A549 (cell line): ENCODE measurements around the gene CADPS2. TPM values are rescaled to one million over a fixed set of nuclear protein-coding genes. Genes with fewer than 3 reads are reported as not detected.

Experiments
- ATAC-seq, 2 experiments: fragments of 200-7000 bp in 1 of 2; fragments of >200 bp in 1 of 2; cut with Nextera tagmentation in 1 of 2; cut with Tn5 transposase in 1 of 2; 3 replicates each; pipeline versions ENCODE4 v1.8.0 to v1.9.1; 2018 to 2020; ENCODE audit warnings: mild to moderate bottlenecking in 1 of 2, moderate library complexity in 1 of 2
- CTCF ChIA-PET: fragments of 300-600 bp; sonication (Branson Sonifier 250); formaldehyde crosslinking; extraction: SDS; loops from one replicate; lab custom pipeline; 2021; ENCODE audit warnings: antibody characterized with exemption, inconsistent platforms; lab: Yijun Ruan, JAX
- POLR2A ChIA-PET: fragments of 350-600 bp; formaldehyde crosslinking; extraction: SDS; loops from one replicate; lab custom pipeline; 2021; ENCODE audit warnings: antibody characterized with exemption, inconsistent platforms; lab: Yijun Ruan, JAX
- DNase-seq, 2 experiments: peaks; one replicate each; pipeline versions ENCODE4 v3.0.0 to v3.0.0-alpha.2; 2011 to 2016; ENCODE audit warnings: low read depth in 1 of 2, low spot score in 1 of 2
- FAIRE-seq: peaks from 2 replicates; lab custom pipeline; 2011; peaks lifted over from hg19 to GRCh38; lab: Jason Lieb, UNC
- H3K27ac ChIP-seq, 2 experiments: fragments of >200 bp; sonication (Bioruptor Twin); formaldehyde crosslinking; 3 replicates each; pipeline ENCODE4 v1.5.1; 2016 to 2017
- H3K4me1 ChIP-seq: fragments of >200 bp; sonication (Bioruptor Twin); formaldehyde crosslinking; 3 replicates; pipeline ENCODE4 v1.6.1; 2016
- H3K4me2 ChIP-seq: fragments of >200 bp; sonication (Bioruptor Twin); formaldehyde crosslinking; 3 replicates; pipeline ENCODE4 v1.6.1; 2016
- H3K4me3 ChIP-seq: fragments of >200 bp; sonication (Bioruptor Twin); formaldehyde crosslinking; 3 replicates; pipeline ENCODE4 v1.5.1; 2016
- H3K9me3 ChIP-seq: fragments of >200 bp; sonication (Bioruptor Twin); formaldehyde crosslinking; 3 replicates; pipeline ENCODE4 v1.6.1; 2016
- ATOH8 ChIP-seq: fragments of 250-450 bp; sonication (Bioruptor Pico); IDR thresholded peaks from 2 replicates; pipeline ENCODE4 v1.5.0; 2020; ENCODE audit warnings: low read depth, mild to moderate bottlenecking, moderate library complexity
- CHD2 ChIP-seq: fragments of 150-350 bp; IDR thresholded peaks from 2 replicates; pipeline ENCODE4 v1.6.1; 2014; ENCODE audit warnings: low read length; ENCODE audit not compliant: partially characterized antibody
- E2F6 ChIP-seq: IDR thresholded peaks from 2 replicates; pipeline ENCODE4 v1.6.1; 2012; ENCODE audit warnings: low read depth, borderline replicate concordance
- EHMT2 ChIP-seq: fragments of 200-600 bp; sonication (generic); IDR thresholded peaks from 2 replicates; pipeline ENCODE4 v1.6.1; 2016; ENCODE audit warnings: antibody characterized with exemption, low read depth, mild to moderate bottlenecking, moderate library complexity
- ELK1 ChIP-seq: fragments of 150-350 bp; IDR thresholded peaks from 2 replicates; pipeline ENCODE4 v1.6.1; 2014; ENCODE audit warnings: low read depth, mild to moderate bottlenecking, low read length
- ESRRA ChIP-seq: fragments of 150-350 bp; IDR thresholded peaks from 2 replicates; pipeline ENCODE4 v1.6.1; 2014; ENCODE audit warnings: mild to moderate bottlenecking, low read length, borderline replicate concordance
- FOXS1 ChIP-seq: fragments of 250-450 bp; sonication (Bioruptor Pico); IDR thresholded peaks from 2 replicates; pipeline ENCODE4 v1.5.0; 2020; ENCODE audit warnings: mild to moderate bottlenecking, moderate library complexity
- HDAC2 ChIP-seq: fragments of 200-600 bp; sonication (generic); IDR thresholded peaks from 2 replicates; pipeline ENCODE4 v1.6.1; 2016
- JUNB ChIP-seq: fragments of >200 bp; sonication (Bioruptor Twin); formaldehyde crosslinking; IDR thresholded peaks from 2 replicates; pipeline ENCODE4 v1.6.1; 2016
- MAFK ChIP-seq: fragments of 450-650 bp; IDR thresholded peaks from 2 replicates; pipeline ENCODE4 v1.6.1; 2014; ENCODE audit not compliant: partially characterized antibody
- MAX ChIP-seq: IDR thresholded peaks from 2 replicates; pipeline ENCODE4 v1.6.1; 2012
- NFE2L2 ChIP-seq: fragments of 150-350 bp; conservative IDR thresholded peaks from 2 replicates; pipeline ENCODE4 v1.6.1; 2014; ENCODE audit warnings: low read length
- NR3C1 ChIP-seq: fragments of >200 bp; sonication (Bioruptor Twin); formaldehyde crosslinking; IDR thresholded peaks from 3 replicates; pipeline ENCODE4 v1.6.1; 2017
- PBX3 ChIP-seq: IDR thresholded peaks from 2 replicates; pipeline ENCODE4 v1.6.1; 2012
- PHF8 ChIP-seq: fragments of 200-600 bp; sonication (generic); IDR thresholded peaks from 2 replicates; pipeline ENCODE4 v1.6.1; 2016; ENCODE audit warnings: low read depth, mild to moderate bottlenecking, antibody characterized with exemption, moderate library complexity, borderline replicate concordance
- POLR2A ChIP-seq: IDR thresholded peaks from 2 replicates; pipeline ENCODE4 v1.6.1; 2012; ENCODE audit warnings: mild to moderate bottlenecking, low read length
- POLR2AphosphoS2 ChIP-seq: conservative IDR thresholded peaks from 2 replicates; pipeline ENCODE4 v1.6.1; 2012; ENCODE audit warnings: low read length, improper control_type of control experiment, inconsistent platforms
- RNF2 ChIP-seq: fragments of 200-600 bp; sonication (generic); IDR thresholded peaks from 2 replicates; pipeline ENCODE4 v1.6.1; 2016; ENCODE audit warnings: low read depth, mild to moderate bottlenecking, antibody characterized with exemption, moderate library complexity, borderline replicate concordance
- SMC3 ChIP-seq: fragments of >200 bp; sonication (Bioruptor Twin); formaldehyde crosslinking; IDR thresholded peaks from 3 replicates; pipeline ENCODE4 v1.6.1; 2018; ENCODE audit warnings: inconsistent platforms
- SREBF2 ChIP-seq: fragments of 450-650 bp; IDR thresholded peaks from 2 replicates; pipeline ENCODE4 v1.6.1; 2014; ENCODE audit warnings: mild to moderate bottlenecking, moderate library complexity
- TP53 ChIP-seq: fragments of 250-450 bp; sonication (Bioruptor Pico); IDR thresholded peaks from 2 replicates; pipeline ENCODE4 v1.5.0; 2021; ENCODE audit warnings: mild to moderate bottlenecking, moderate library complexity
- USF2 ChIP-seq: fragments of 450-650 bp; IDR thresholded peaks from 2 replicates; pipeline ENCODE4 v1.6.1; 2014; ENCODE audit warnings: antibody characterized with exemption
- ZNF302 ChIP-seq: fragments of 250-450 bp; sonication (Bioruptor Pico); IDR thresholded peaks from 2 replicates; pipeline ENCODE4 v1.9.0; 2021; ENCODE audit warnings: inconsistent platforms, mild to moderate bottlenecking, moderate library complexity
- ZSCAN20 ChIP-seq: fragments of 250-450 bp; sonication (Bioruptor Pico); IDR thresholded peaks from 2 replicates; pipeline ENCODE4 v1.8.0; 2022; ENCODE audit warnings: mild to moderate bottlenecking, moderate library complexity
- WGBS: methylation state at CpG from one replicate; pipeline ENCODE4 v1.1.6; 2017; ENCODE audit errors: missing lambda C conversion rate; 5-methylcytosine and 5-hydroxymethylcytosine counted together
- polyA plus RNA-seq, 4 experiments: library from polyadenylated mRNA; depleted of rRNA in 3 of 4; stranded (reverse); fragments of >200 nt; fragmentation: RNase III in 1 of 4; extraction: RNeasy Plus Mini Kit Qiagen cat#74134 plus additional on column Dnase treatment in 1 of 4; gene quantifications; 2 replicates in 3 of 4; 3 replicates in 1 of 4; pipeline ENCODE4 v1.2.3, GENCODE V29; 2011 to 2017
- TF ChIP-seq, protein P1 (sequence below): fragments of 200-600 bp; sonication (generic); IDR thresholded peaks from 2 replicates; pipeline ENCODE4 v1.6.1; 2016; ENCODE audit warnings: antibody characterized with exemption, mild to moderate bottlenecking, moderate library complexity

CADPS2 gene
- polyA plus RNA-seq, 2 of the 4 experiments (the other 2 are of a cell fraction) = 0.04 to 0.10 TPM

DNA sequence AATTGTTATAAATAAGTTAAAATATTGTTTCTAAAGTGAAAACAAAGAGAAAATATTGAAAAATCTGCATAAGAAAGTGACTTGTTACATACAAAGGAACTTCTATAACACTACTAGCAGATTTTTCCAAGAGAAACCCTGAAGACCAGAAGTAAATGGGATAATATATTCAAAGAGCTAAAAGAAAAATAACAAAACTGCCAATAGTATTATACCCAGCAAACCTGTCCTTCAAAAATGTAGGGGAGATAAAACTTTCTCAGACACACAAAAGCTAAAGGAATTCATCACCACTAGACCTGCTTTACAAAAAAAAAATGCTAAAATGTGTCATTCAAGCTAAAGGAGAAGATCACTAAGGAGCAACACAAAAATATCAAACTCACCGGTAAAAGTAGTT, 17.0 kb downstream of the CADPS2 start:
- FAIRE-seq = no peak
- Histone ChIP-seq H3K4me1 (no peaks in the 10 kb centered on the region), H3K4me2 (no peak overlapping the region), H3K9me3 (0 out of 3 replicates have a peak, but pooled peaks cover 2% of the 10 kb centered on the region), H3K4me3 (no peak overlapping the region), H3K27ac (no peak overlapping the region)
- CTCF ChIA-PET = interaction anchor here (0.6 kb wide), 1 partner anchor 66 kb away, joined by 3 read pairs; no protein-coding TSS in a partner anchor
- POLR2A ChIA-PET = no interaction called here
- TF ChIP-seq ZSCAN20 (CRISPR knock-in tag) = no peak
- no peak for TF ChIP-seq ZNF302 (CRISPR knock-in tag)
- TF ChIP-seq SREBF2 = no peak
- TF ChIP-seq, protein P1, sequence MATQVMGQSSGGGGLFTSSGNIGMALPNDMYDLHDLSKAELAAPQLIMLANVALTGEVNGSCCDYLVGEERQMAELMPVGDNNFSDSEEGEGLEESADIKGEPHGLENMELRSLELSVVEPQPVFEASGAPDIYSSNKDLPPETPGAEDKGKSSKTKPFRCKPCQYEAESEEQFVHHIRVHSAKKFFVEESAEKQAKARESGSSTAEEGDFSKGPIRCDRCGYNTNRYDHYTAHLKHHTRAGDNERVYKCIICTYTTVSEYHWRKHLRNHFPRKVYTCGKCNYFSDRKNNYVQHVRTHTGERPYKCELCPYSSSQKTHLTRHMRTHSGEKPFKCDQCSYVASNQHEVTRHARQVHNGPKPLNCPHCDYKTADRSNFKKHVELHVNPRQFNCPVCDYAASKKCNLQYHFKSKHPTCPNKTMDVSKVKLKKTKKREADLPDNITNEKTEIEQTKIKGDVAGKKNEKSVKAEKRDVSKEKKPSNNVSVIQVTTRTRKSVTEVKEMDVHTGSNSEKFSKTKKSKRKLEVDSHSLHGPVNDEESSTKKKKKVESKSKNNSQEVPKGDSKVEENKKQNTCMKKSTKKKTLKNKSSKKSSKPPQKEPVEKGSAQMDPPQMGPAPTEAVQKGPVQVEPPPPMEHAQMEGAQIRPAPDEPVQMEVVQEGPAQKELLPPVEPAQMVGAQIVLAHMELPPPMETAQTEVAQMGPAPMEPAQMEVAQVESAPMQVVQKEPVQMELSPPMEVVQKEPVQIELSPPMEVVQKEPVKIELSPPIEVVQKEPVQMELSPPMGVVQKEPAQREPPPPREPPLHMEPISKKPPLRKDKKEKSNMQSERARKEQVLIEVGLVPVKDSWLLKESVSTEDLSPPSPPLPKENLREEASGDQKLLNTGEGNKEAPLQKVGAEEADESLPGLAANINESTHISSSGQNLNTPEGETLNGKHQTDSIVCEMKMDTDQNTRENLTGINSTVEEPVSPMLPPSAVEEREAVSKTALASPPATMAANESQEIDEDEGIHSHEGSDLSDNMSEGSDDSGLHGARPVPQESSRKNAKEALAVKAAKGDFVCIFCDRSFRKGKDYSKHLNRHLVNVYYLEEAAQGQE = no peak
- TF ChIP-seq SMC3 = no peak
- no peak for TF ChIP-seq POLR2A
- no peak for TF ChIP-seq POLR2AphosphoS2
- no peak for TF ChIP-seq FOXS1
- no peak for TF ChIP-seq NFE2L2
- no peak for TF ChIP-seq MAX
- TF ChIP-seq NR3C1 = no peak
- no peak for TF ChIP-seq TP53 (CRISPR knock-in tag)
- no peak for TF ChIP-seq PHF8
- TF ChIP-seq PBX3 = no peak
- no peak for TF ChIP-seq USF2
- no peak for TF ChIP-seq E2F6
- TF ChIP-seq EHMT2 = no peak
- no peak for TF ChIP-seq MAFK
- no peak for TF ChIP-seq CHD2
- TF ChIP-seq HDAC2 = no peak
- DNase-seq = no peak
- no peak for ATAC-seq
- 4% methylated on average over 1 of the region's 1 CpG for WGBS

- Histone ChIP-seq H3K9me3 (0 out of 3 replicates have a peak, but pooled peaks cover 2% of the 10 kb centered on the region), H3K4me3 (no peak overlapping the region), H3K4me2 (no peak overlapping the region), H3K4me1 (no peaks in the 10 kb centered on the region), H3K27ac (no peak overlapping the region)
- no peak for DNase-seq
- ChIA-PET POLR2A (no interaction called here), CTCF (interaction anchor here (1.0 kb wide), 1 partner anchor 24 kb away, joined by 3 read pairs; no protein-coding TSS in a partner anchor)
- no peak for FAIRE-seq
- ATAC-seq = no peak
- TF ChIP-seq HDAC2 (no peak), RNF2 (no peak), E2F6 (no peak), ELK1 (no peak), PHF8 (no peak), ATOH8 (CRISPR knock-in tag) (no peak), ESRRA (no peak), JUNB (no peak)
- TF ChIP-seq, protein P1 = no peak
These were observed 18.7 kb downstream of the CADPS2 start for GRCh38 chr7:122867471-122867980.
